H9 (cell line): ENCODE results near the gene TLK1. TPM values are rescaled to one million over a fixed set of nuclear protein-coding genes. Genes with fewer than 3 reads are reported as not detected.
A peak's percentile ranks its signal among the peaks of the same experiment; 100 is the strongest.

Experiments used
- DNase-seq: peaks from one replicate; pipeline ENCODE4 v3.0.0-alpha.2; 2017
- H2AFZ ChIP-seq: one replicate; pipeline ENCODE4 v1.6.1; 2013; ENCODE audit warnings: mild to moderate bottlenecking, low read length, control low read depth, moderate library complexity
- H2AK5ac ChIP-seq: 2 replicates; pipeline ENCODE4 v1.6.1; 2013; ENCODE audit warnings: low read length, control low read depth, mixed read lengths; ENCODE audit not compliant: insufficient read length
- H2BK120ac ChIP-seq: one replicate; pipeline ENCODE4 v1.6.1; 2013; ENCODE audit warnings: low read depth, mild to moderate bottlenecking, low read length, control low read depth, inconsistent platforms; ENCODE audit not compliant: poor library complexity, severe bottlenecking
- H2BK12ac ChIP-seq: 2 replicates; pipeline ENCODE4 v1.6.1; 2013; ENCODE audit warnings: low read length, control low read depth, mixed read lengths, low read depth; ENCODE audit not compliant: insufficient read length
- H2BK15ac ChIP-seq: 2 replicates; pipeline ENCODE4 v1.6.1; 2013; ENCODE audit warnings: low read depth, low read length, control low read depth
- H2BK20ac ChIP-seq: one replicate; pipeline ENCODE4 v1.6.1; 2013; ENCODE audit warnings: low read depth, mild to moderate bottlenecking, low read length, control low read depth, inconsistent platforms; ENCODE audit not compliant: poor library complexity, severe bottlenecking
- H2BK5ac ChIP-seq: 2 replicates; pipeline ENCODE4 v1.6.1; 2013; ENCODE audit warnings: low read length, control low read depth, mixed read lengths; ENCODE audit not compliant: insufficient read length
- H3K14ac ChIP-seq: 2 replicates; pipeline ENCODE4 v1.6.1; 2013; ENCODE audit warnings: low read length, control low read depth; ENCODE audit not compliant: insufficient read depth
- H3K18ac ChIP-seq: 2 replicates; pipeline ENCODE4 v1.6.1; 2013; ENCODE audit warnings: low read depth, mild to moderate bottlenecking, mixed read lengths, low read length, control low read depth; ENCODE audit not compliant: insufficient read length
- H3K23ac ChIP-seq: 2 replicates; pipeline ENCODE4 v1.6.1; 2013; ENCODE audit warnings: low read length, control low read depth, mixed read lengths, low read depth; ENCODE audit not compliant: insufficient read length
- H3K23me2 ChIP-seq: 2 replicates; pipeline ENCODE4 v1.6.1; 2013; ENCODE audit warnings: low read depth, mild to moderate bottlenecking, mixed read lengths, low read length, control low read depth; ENCODE audit not compliant: insufficient read length, poor library complexity, severe bottlenecking
- H3K27ac ChIP-seq: 2 replicates; pipeline ENCODE4 v1.5.1; 2013; ENCODE audit warnings: low read length, control low read depth, mixed read lengths, low read depth; ENCODE audit not compliant: insufficient read length
- H3K27me3 ChIP-seq: 2 replicates; pipeline ENCODE4 v1.6.1; 2013; ENCODE audit warnings: low read length, control low read depth, inconsistent platforms; ENCODE audit not compliant: insufficient read depth
- H3K4ac ChIP-seq: 2 replicates; pipeline ENCODE4 v1.6.1; 2013; ENCODE audit warnings: low read depth, mild to moderate bottlenecking, control low read depth, inconsistent platforms, low read length, moderate library complexity
- H3K4me1 ChIP-seq: 2 replicates; pipeline ENCODE4 v1.6.1; 2013; ENCODE audit warnings: low read length, control low read depth, inconsistent platforms; ENCODE audit not compliant: insufficient read depth
- H3K4me2 ChIP-seq: 2 replicates; pipeline ENCODE4 v1.6.1; 2013; ENCODE audit warnings: low read length, control low read depth, mixed read lengths; ENCODE audit not compliant: insufficient read length, insufficient read depth
- H3K56ac ChIP-seq: 2 replicates; pipeline ENCODE4 v1.6.1; 2013; ENCODE audit warnings: low read depth, mild to moderate bottlenecking, mixed read lengths, low read length, control low read depth; ENCODE audit not compliant: insufficient read length
- H3K79me1 ChIP-seq: 2 replicates; pipeline ENCODE4 v1.6.1; 2013; ENCODE audit warnings: low read depth, mild to moderate bottlenecking, moderate library complexity, low read length, control low read depth, inconsistent platforms; ENCODE audit not compliant: insufficient read depth, poor library complexity, severe bottlenecking
- H3K79me2 ChIP-seq: 2 replicates; pipeline ENCODE4 v1.6.1; 2013; ENCODE audit warnings: low read length, control low read depth, inconsistent platforms; ENCODE audit not compliant: insufficient read depth
- H3K9ac ChIP-seq: 2 replicates; pipeline ENCODE4 v1.6.1; 2013; ENCODE audit warnings: low read length, control low read depth, mixed read lengths; ENCODE audit not compliant: insufficient read length; ENCODE audit errors: extremely low read depth
- H3K9me3 ChIP-seq: one replicate; pipeline ENCODE4 v1.6.1; 2013; ENCODE audit warnings: low read depth, low read length, inconsistent platforms; ENCODE audit not compliant: control insufficient read depth
- H3T11ph ChIP-seq: one replicate; pipeline ENCODE4 v1.6.1; 2013; ENCODE audit warnings: mild to moderate bottlenecking, low read length, control low read depth, inconsistent platforms
- H4K20me1 ChIP-seq: one replicate; pipeline ENCODE4 v1.6.1; 2013; ENCODE audit not compliant: control insufficient read depth, insufficient read length, insufficient read depth
- H4K5ac ChIP-seq: 2 replicates; pipeline ENCODE4 v1.6.1; 2013; ENCODE audit warnings: low read depth, mild to moderate bottlenecking, mixed read lengths, low read length, control low read depth; ENCODE audit not compliant: insufficient read length
- H4K8ac ChIP-seq: replicated peaks from 2 replicates; pipeline ENCODE4 v1.6.1; 2013; ENCODE audit warnings: low read length, control low read depth, mixed read lengths, low read depth; ENCODE audit not compliant: insufficient read length
- H4K91ac ChIP-seq: 2 replicates; pipeline ENCODE4 v1.6.1; 2013; ENCODE audit warnings: low read depth, mild to moderate bottlenecking, moderate library complexity, mixed read lengths, low read length, control low read depth; ENCODE audit not compliant: insufficient read length
- H3K27ac Mint-ChIP-seq, 3 experiments: 2 replicates in 2 of 3; 3 replicates in 1 of 3; pipeline ENCODE4 v1.8.0; 2020 to 2021; ENCODE audit warnings: mixed read lengths in 3 of 3, mild to moderate bottlenecking in 1 of 3, moderate library complexity in 1 of 3
- H3K27me3 Mint-ChIP-seq: 2 replicates; pipeline ENCODE4 v1.8.0; 2021; ENCODE audit warnings: low read depth, mild to moderate bottlenecking, moderate library complexity, mixed read lengths
- H3K36me3 Mint-ChIP-seq, 3 experiments: 2 replicates in 2 of 3; 3 replicates in 1 of 3; pipeline ENCODE4 v1.8.0; 2020 to 2021; ENCODE audit warnings: low read depth in 3 of 3, mixed read lengths in 3 of 3; ENCODE audit not compliant: insufficient read depth in 1 of 3
- H3K4me1 Mint-ChIP-seq, 2 experiments: 2 replicates each; pipeline ENCODE4 v1.8.0; 2020; ENCODE audit warnings: mixed read lengths in 2 of 2
- H3K4me3 Mint-ChIP-seq, 2 experiments: 2 replicates in 1 of 2; 3 replicates in 1 of 2; pipeline ENCODE4 v1.8.0; 2020 to 2021; ENCODE audit warnings: mild to moderate bottlenecking in 2 of 2, mixed read lengths in 2 of 2, moderate library complexity in 1 of 2
- H3K9me3 Mint-ChIP-seq, 2 experiments: 2 replicates in 1 of 2; 3 replicates in 1 of 2; pipeline ENCODE4 v1.8.0; 2020; ENCODE audit warnings: mild to moderate bottlenecking in 2 of 2, mixed read lengths in 2 of 2, moderate library complexity in 1 of 2
- CTCF ChIP-seq: fragments of 200-600 bp; sonication (generic); conservative IDR thresholded peaks from 3 replicates; pipeline ENCODE4 v1.8.0; 2021; ENCODE audit warnings: antibody characterized with exemption, mild to moderate bottlenecking
- WGBS: extraction: QIAGEN DNeasy Blood & Tissue Kit; methylation state at CpG from one replicate; pipeline ENCODE4 v1.1.7; 2013; ENCODE audit warnings: missing lambda C conversion rate, low lambda C conversion rate, mixed read lengths; ENCODE audit not compliant: insufficient read length; ENCODE audit errors: extremely low coverage; 5-methylcytosine and 5-hydroxymethylcytosine counted together
- total RNA-seq: library from RNA; stranded (reverse); gene quantifications from 2 replicates; pipeline ENCODE4 v1.2.1, GENCODE V29; 2021

The TLK1 gene
- total RNA-seq, 1 experiment from 2014 or later = 112 TPM

DNA sequence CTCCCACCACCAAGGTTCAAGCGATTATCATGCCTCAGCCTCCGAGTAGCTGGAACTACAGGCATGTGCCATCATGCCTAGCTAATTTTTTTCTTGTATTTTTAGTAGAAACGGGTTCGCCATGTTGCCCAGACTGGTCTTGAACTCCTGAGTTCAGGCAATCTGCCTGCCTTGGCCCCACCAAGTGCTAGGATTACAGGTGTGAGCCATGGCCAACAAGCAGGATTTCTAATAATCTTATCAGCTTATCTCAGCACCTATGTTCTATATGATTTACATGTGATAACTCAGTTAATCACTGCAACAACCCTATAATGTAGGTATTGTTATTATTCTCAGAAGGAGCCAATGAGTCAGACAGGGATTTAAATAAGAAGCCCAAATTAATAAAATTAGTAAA, 151.3 kb downstream of the TLK1 start:
- H3K27ac ChIP-seq = no peak overlapping the region

More for the DNA sequence above, 151.3 kb downstream of the TLK1 start:
- H3K9me3 ChIP-seq = no peaks in the 10 kb centered on the region
- no peak overlapping the region for H2AK5ac ChIP-seq
- no peak overlapping the region for H2BK120ac ChIP-seq
- H3K4me1 ChIP-seq = no peaks in the 10 kb centered on the region
- H3K27me3 ChIP-seq = no peaks in the 10 kb centered on the region
- TF ChIP-seq CTCF = no peak
- no peak overlapping the region for H4K5ac ChIP-seq
- H4K20me1 ChIP-seq = no peaks in the 10 kb centered on the region
- H3K4me2 ChIP-seq = no peak overlapping the region
- H3K79me1 ChIP-seq = no peaks in the 10 kb centered on the region
- H3K18ac ChIP-seq = no peak overlapping the region
- H3K4me1 Mint-ChIP-seq = no peaks in the 10 kb centered on the region
- WGBS = no CpG with 5 or more reads among the region's 4 CpGs
- no peak overlapping the region for H2AFZ ChIP-seq
- no peak overlapping the region for H4K8ac ChIP-seq
- no peak overlapping the region for H2BK5ac ChIP-seq
- H3K9me3 Mint-ChIP-seq = no peaks in the 10 kb centered on the region
- H3K23me2 ChIP-seq = no peaks in the 10 kb centered on the region
- H3K79me2 ChIP-seq = no peaks in the 10 kb centered on the region
- H3K9ac ChIP-seq = no peak overlapping the region
- H3K36me3 Mint-ChIP-seq = peaks cover 20 to 59% (median 52%) of the 10 kb centered on the region in 3 experiments; a peak in 6 of 7 replicates
- H4K91ac ChIP-seq = no peak overlapping the region
- H2BK15ac ChIP-seq = no peak overlapping the region
- no peak overlapping the region for H3K14ac ChIP-seq
- no peak overlapping the region for H3K4ac ChIP-seq
- H3K27me3 Mint-ChIP-seq = no peaks in the 10 kb centered on the region
- no peak for DNase-seq
- peak overlapping the region in 1 of 3 experiments; percentile 42; a peak in 1 of 7 replicates for H3K27ac Mint-ChIP-seq
- H2BK12ac ChIP-seq = no peak overlapping the region
- H3K4me3 Mint-ChIP-seq = no peak overlapping the region
- H3T11ph ChIP-seq = no peak overlapping the region
- H3K23ac ChIP-seq = no peak overlapping the region
- no peak overlapping the region for H2BK20ac ChIP-seq
- H3K56ac ChIP-seq = no peak overlapping the region
